Mesenteric fat pad (tissue), 1 donor: ENCODE results near the gene ATP6V1F. TPM values are rescaled to one million over a fixed set of nuclear protein-coding genes. Genes with fewer than 3 reads are reported as not detected.

Experiments used
- DNase-seq: peaks from one replicate; pipeline ENCODE4 v3.0.0-alpha.2; 2020; ENCODE audit warnings: low spot score
- total RNA-seq: library from RNA; stranded (reverse); fragmentation: NEBNext Ultra II Directional; extraction: Animal tissue kit (Norgen Biotek cat#: 25700); gene quantifications from one replicate; pipeline ENCODE4 v1.2.1, GENCODE V29; 2021
- donor health status: DM: yes; HTN: yes; CAD: no.

The ATP6V1F gene
- total RNA-seq, 1 donor from 2014 or later: 160 TPM

- no peak for DNase-seq
Measured at GRCh38 chr7:128835231-128835751, 27.4 kb upstream of the ATP6V1F start.

- DNase-seq: no peak
Measured at GRCh38 chr7:128835790-128836641, 26.6 kb upstream of the ATP6V1F start.

GRCh38 chr7:128836729-128837348 is 25.8 kb upstream of the ATP6V1F start:
- no peak for DNase-seq

- no peak for DNase-seq
Measured at GRCh38 chr7:128837521-128837921, 25.1 kb upstream of the ATP6V1F start.

GRCh38 chr7:128838109-128838779 is 24.4 kb upstream of the ATP6V1F start:
- no peak for DNase-seq

GRCh38 chr7:128838981-128839731 is 23.5 kb upstream of the ATP6V1F start:
- no peak for DNase-seq

GRCh38 chr7:128839751-128840177 is 22.9 kb upstream of the ATP6V1F start:
- DNase-seq: no peak

GRCh38 chr7:128840326-128841170 is 22.1 kb upstream of the ATP6V1F start:
- DNase-seq: no peak

GRCh38 chr7:128841171-128841690 is 21.4 kb upstream of the ATP6V1F start:
- no peak for DNase-seq

GRCh38 chr7:128841921-128842673 is 20.6 kb upstream of the ATP6V1F start:
- no peak for DNase-seq

GRCh38 chr7:128842674-128843641 is 19.7 kb upstream of the ATP6V1F start:
- DNase-seq: no peak

GRCh38 chr7:128843938-128844621 is 18.6 kb upstream of the ATP6V1F start:
- no peak for DNase-seq

- no peak for DNase-seq
Measured at GRCh38 chr7:128844777-128845311, 17.8 kb upstream of the ATP6V1F start.

- DNase-seq: no peak
Measured at GRCh38 chr7:128845475-128845874, 17.2 kb upstream of the ATP6V1F start.

- DNase-seq: no peak
Measured at GRCh38 chr7:128845987-128846386, 16.7 kb upstream of the ATP6V1F start.

GRCh38 chr7:128846781-128847444 is 15.7 kb upstream of the ATP6V1F start:
- DNase-seq: no peak
